ENCODE measurements around the gene DGKG. TPM values are rescaled to one million over a fixed set of nuclear protein-coding genes. Genes with fewer than 3 reads are reported as not detected.

DGKG gene
- total and polyA plus RNA-seq, 4 donors: 0.84 to 7.8 (median 1.7) TPM

- Histone ChIP-seq H3K27ac (ENCODE audit: low read depth in 1 of 2, low read length in 2 of 2) (no peak overlapping the region), H3K9me3 (ENCODE audit: control insufficient read depth in 4 of 4, low read length in 3 of 4) (no peaks in the 10 kb centered on the region), H3K27me3 (ENCODE audit: control insufficient read depth in 4 of 4, insufficient read depth in 4 of 4, low read length in 3 of 4) (no peaks in the 10 kb centered on the region), H3K4me1 (ENCODE audit: control insufficient read depth in 4 of 4, insufficient read depth in 4 of 4, low read length in 3 of 4) (no peaks in the 10 kb centered on the region), H3K9ac (ENCODE audit: low read depth in 1 of 2, low read length in 2 of 2) (no peak overlapping the region), H3K36me3 (ENCODE audit: control insufficient read depth in 4 of 4, insufficient read depth in 3 of 4, low read depth in 1 of 4, low read length in 3 of 4) (no peaks in the 10 kb centered on the region), H3K4me3 (ENCODE audit: low read depth in 1 of 3, low read length in 3 of 3) (no peak overlapping the region)
- 89% methylated on average over 2 of the region's 2 CpGs for WGBS
- no peak for DNase-seq (ENCODE audit: low spot score)
- TF ChIP-seq NR2F2 (IDR thresholded peaks at IDR 0.05) (no peak), TAF1 (conservative IDR thresholded peaks at IDR 0.05) (no peak), RAD21 (IDR thresholded peaks at IDR 0.05) (no peak), YY1 (IDR thresholded peaks at IDR 0.05) (no peak), HNF4G (IDR thresholded peaks at IDR 0.05) (no peak), EGR1 (IDR thresholded peaks at IDR 0.05; ENCODE audit: low read depth in 2 of 2) (no peak), FOXA2 (IDR thresholded peaks at IDR 0.05) (no peak), ZBTB33 (IDR thresholded peaks at IDR 0.05) (no peak)
Observed at GRCh38 chr3:186226482-186226881, 135.6 kb downstream of the DGKG start.

DNA sequence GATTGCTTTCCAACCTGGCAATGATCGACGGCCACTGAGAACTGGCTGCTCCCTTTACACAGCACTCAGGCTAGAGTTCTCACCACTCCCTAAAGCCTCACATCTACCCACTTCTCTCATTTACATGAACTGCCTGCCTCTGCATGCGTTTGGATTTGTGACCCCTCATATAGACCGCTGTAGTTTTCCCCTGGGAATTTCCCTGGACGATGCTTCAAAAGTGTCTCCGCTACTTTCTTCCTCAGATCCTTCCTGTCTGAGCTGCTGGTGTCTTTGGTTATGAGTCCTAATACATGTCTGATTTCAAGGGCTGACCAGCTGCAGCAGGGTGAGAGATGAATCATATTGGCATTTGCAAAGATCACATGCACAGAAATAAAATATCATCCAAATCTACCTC, 136.4 kb downstream of the DGKG start:
- no peak overlapping the region for H3K9ac ChIP-seq (ENCODE audit: low read depth in 1 of 2, low read length in 2 of 2)
- 82% methylated on average over 6 of the region's 6 CpGs for WGBS
- no peak for DNase-seq (ENCODE audit: low spot score)
- no peak overlapping the region for H3K4me3 ChIP-seq (ENCODE audit: low read depth in 1 of 3, low read length in 3 of 3)
- TF ChIP-seq TAF1 (conservative IDR thresholded peaks at IDR 0.05) (no peak), ZBTB33 (IDR thresholded peaks at IDR 0.05) (no peak), HNF4A (conservative IDR thresholded peaks at IDR 0.05) (no peak), SP1 (IDR thresholded peaks at IDR 0.05) (no peak), RAD21 (IDR thresholded peaks at IDR 0.05) (no peak), HNF4G (IDR thresholded peaks at IDR 0.05) (no peak), FOXA1 (IDR thresholded peaks at IDR 0.05) (no peak), GABPA (IDR thresholded peaks at IDR 0.05 in 1 of 2, conservative IDR thresholded peaks at IDR 0.05 in 1 of 2) (no peak), RXRA (IDR thresholded peaks at IDR 0.05) (no peak), NR2F2 (IDR thresholded peaks at IDR 0.05) (no peak), YY1 (IDR thresholded peaks at IDR 0.05) (no peak)
- TF ChIP-seq, protein P1, sequence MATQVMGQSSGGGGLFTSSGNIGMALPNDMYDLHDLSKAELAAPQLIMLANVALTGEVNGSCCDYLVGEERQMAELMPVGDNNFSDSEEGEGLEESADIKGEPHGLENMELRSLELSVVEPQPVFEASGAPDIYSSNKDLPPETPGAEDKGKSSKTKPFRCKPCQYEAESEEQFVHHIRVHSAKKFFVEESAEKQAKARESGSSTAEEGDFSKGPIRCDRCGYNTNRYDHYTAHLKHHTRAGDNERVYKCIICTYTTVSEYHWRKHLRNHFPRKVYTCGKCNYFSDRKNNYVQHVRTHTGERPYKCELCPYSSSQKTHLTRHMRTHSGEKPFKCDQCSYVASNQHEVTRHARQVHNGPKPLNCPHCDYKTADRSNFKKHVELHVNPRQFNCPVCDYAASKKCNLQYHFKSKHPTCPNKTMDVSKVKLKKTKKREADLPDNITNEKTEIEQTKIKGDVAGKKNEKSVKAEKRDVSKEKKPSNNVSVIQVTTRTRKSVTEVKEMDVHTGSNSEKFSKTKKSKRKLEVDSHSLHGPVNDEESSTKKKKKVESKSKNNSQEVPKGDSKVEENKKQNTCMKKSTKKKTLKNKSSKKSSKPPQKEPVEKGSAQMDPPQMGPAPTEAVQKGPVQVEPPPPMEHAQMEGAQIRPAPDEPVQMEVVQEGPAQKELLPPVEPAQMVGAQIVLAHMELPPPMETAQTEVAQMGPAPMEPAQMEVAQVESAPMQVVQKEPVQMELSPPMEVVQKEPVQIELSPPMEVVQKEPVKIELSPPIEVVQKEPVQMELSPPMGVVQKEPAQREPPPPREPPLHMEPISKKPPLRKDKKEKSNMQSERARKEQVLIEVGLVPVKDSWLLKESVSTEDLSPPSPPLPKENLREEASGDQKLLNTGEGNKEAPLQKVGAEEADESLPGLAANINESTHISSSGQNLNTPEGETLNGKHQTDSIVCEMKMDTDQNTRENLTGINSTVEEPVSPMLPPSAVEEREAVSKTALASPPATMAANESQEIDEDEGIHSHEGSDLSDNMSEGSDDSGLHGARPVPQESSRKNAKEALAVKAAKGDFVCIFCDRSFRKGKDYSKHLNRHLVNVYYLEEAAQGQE (IDR thresholded peaks at IDR 0.05): no peak
- TF ChIP-seq, protein P2, sequence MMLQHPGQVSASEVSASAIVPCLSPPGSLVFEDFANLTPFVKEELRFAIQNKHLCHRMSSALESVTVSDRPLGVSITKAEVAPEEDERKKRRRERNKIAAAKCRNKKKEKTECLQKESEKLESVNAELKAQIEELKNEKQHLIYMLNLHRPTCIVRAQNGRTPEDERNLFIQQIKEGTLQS (IDR thresholded peaks at IDR 0.05): no peak
- no peaks in the 10 kb centered on the region for H3K36me3 ChIP-seq (ENCODE audit: control insufficient read depth in 4 of 4, insufficient read depth in 3 of 4, low read depth in 1 of 4, low read length in 3 of 4)
- no peaks in the 10 kb centered on the region for H3K9me3 ChIP-seq (ENCODE audit: control insufficient read depth in 4 of 4, low read length in 3 of 4)
- H3K4me1 ChIP-seq (ENCODE audit: control insufficient read depth in 4 of 4, insufficient read depth in 4 of 4, low read length in 3 of 4): no peaks in the 10 kb centered on the region
- no peaks in the 10 kb centered on the region for H3K27me3 ChIP-seq (ENCODE audit: control insufficient read depth in 4 of 4, insufficient read depth in 4 of 4, low read length in 3 of 4)
- no peak overlapping the region for H3K27ac ChIP-seq (ENCODE audit: low read depth in 1 of 2, low read length in 2 of 2)

Data from liver (tissue), 9 donors.